HG03066 (cell line): Measurements from ENCODE around the gene ZNF429.
"Not testable (repeated sequence)": the region's sequence is repeated elsewhere in the genome, so short reads cannot be mapped to it uniquely, and the experiment has no call there.

Experiments used
- ATAC-seq: cut with Tn5 transposase; IDR thresholded peaks from one replicate; pipeline ENCODE4 v1.9.1; 2021; ENCODE audit warnings: low read depth; ENCODE audit not compliant: unreplicated experiment

ZNF429 gene

GRCh38 chr19:21505459-21506451, at the start of gene ZNF429:
ZNF429 (plus strand) TSS chr19:21505602; CDS start chr19:21505772, 170 bp downstream.
- ATAC-seq, result peak; percentile 97

- ATAC-seq, result no peak
Observed at GRCh38 chr19:21460686-21461085, 44.7 kb upstream of the ZNF429 start.

- no peak for ATAC-seq
Observed at GRCh38 chr19:21462540-21462939, 42.9 kb upstream of the ZNF429 start.

- ATAC-seq, result no peak
Observed at GRCh38 chr19:21463449-21464105, 41.8 kb upstream of the ZNF429 start.

GRCh38 chr19:21466627-21467026, 38.8 kb upstream of the ZNF429 start:
- ATAC-seq, result no peak

GRCh38 chr19:21468791-21469190, 36.6 kb upstream of the ZNF429 start:
- no peak for ATAC-seq

GRCh38 chr19:21472507-21472906, 32.9 kb upstream of the ZNF429 start:
- no peak for ATAC-seq

- ATAC-seq, result no peak
Observed at GRCh38 chr19:21474671-21475181, 30.7 kb upstream of the ZNF429 start.

GRCh38 chr19:21482361-21482760, 23.0 kb upstream of the ZNF429 start:
- not testable (repeated sequence) for ATAC-seq

GRCh38 chr19:21482863-21483276, 22.5 kb upstream of the ZNF429 start:
- no peak for ATAC-seq

GRCh38 chr19:21483589-21484170, 21.7 kb upstream of the ZNF429 start:
- no peak for ATAC-seq

- no peak for ATAC-seq
Observed at GRCh38 chr19:21484631-21485030, 20.8 kb upstream of the ZNF429 start.

- no peak for ATAC-seq
Observed at GRCh38 chr19:21485926-21486325, 19.5 kb upstream of the ZNF429 start.

GRCh38 chr19:21487969-21488368, 17.4 kb upstream of the ZNF429 start:
- no peak for ATAC-seq

- no peak for ATAC-seq
Observed at GRCh38 chr19:21491146-21491545, 14.3 kb upstream of the ZNF429 start.

- no peak for ATAC-seq
Observed at GRCh38 chr19:21492947-21493906, 12.2 kb upstream of the ZNF429 start.

- ATAC-seq, result no peak
Observed at GRCh38 chr19:21496876-21497275, 8.5 kb upstream of the ZNF429 start.

- no peak for ATAC-seq
Observed at GRCh38 chr19:21498651-21499050, 6.8 kb upstream of the ZNF429 start.

GRCh38 chr19:21508198-21508597, 2.8 kb downstream of the ZNF429 start:
- no peak for ATAC-seq

GRCh38 chr19:21511058-21511457, 5.7 kb downstream of the ZNF429 start:
- not testable (repeated sequence) for ATAC-seq
